NT2/D1 (cell line): ENCODE measurements around the gene SORBS1.

Experiments
- DNase-seq: peaks from one replicate; pipeline ENCODE4 v3.0.0-alpha.2; 2011; ENCODE audit warnings: low read depth, low spot score
- H3K27me3 ChIP-seq: 2 replicates; pipeline ENCODE4 v1.6.0; 2011; ENCODE audit warnings: mild to moderate bottlenecking; ENCODE audit not compliant: insufficient read length, insufficient read depth
- H3K36me3 ChIP-seq: 2 replicates; pipeline ENCODE4 v1.6.1; 2011; ENCODE audit warnings: mild to moderate bottlenecking, low read length, mixed read lengths; ENCODE audit not compliant: insufficient read depth, insufficient read length
- H3K4me1 ChIP-seq: 2 replicates; pipeline ENCODE4 v1.5.1; 2011; ENCODE audit not compliant: insufficient read depth, insufficient read length
- H3K4me3 ChIP-seq: 2 replicates; pipeline ENCODE4 v1.5.1; 2011; ENCODE audit warnings: low read depth; ENCODE audit not compliant: insufficient read length
- H3K9ac ChIP-seq: 2 replicates; pipeline ENCODE4 v1.6.0; 2011; ENCODE audit warnings: low read depth; ENCODE audit not compliant: insufficient read length
- H3K9me3 ChIP-seq: 2 replicates; pipeline ENCODE4 v1.5.1; 2011; ENCODE audit warnings: mild to moderate bottlenecking, low read length; ENCODE audit not compliant: insufficient read depth
- SUZ12 ChIP-seq: IDR thresholded peaks from 2 replicates; pipeline ENCODE4 v1.6.1; 2011; ENCODE audit not compliant: insufficient read length, insufficient read depth; ENCODE audit errors: extremely low read depth
- YY1 ChIP-seq: IDR thresholded peaks from 2 replicates; pipeline ENCODE4 v1.6.1; 2011; ENCODE audit not compliant: insufficient read length, insufficient read depth
- ZNF274 ChIP-seq: IDR thresholded peaks from 2 replicates; pipeline ENCODE4 v1.6.1; 2011; ENCODE audit warnings: mild to moderate bottlenecking, low read depth, low read length

Gene SORBS1

GRCh38 chr10:95333997-95334804, 227.0 kb downstream of the SORBS1 start:
- Histone ChIP-seq H3K36me3 (peaks cover 2% of the 10 kb centered on the region), H3K9me3 (no peaks in the 10 kb centered on the region), H3K27me3 (no peaks in the 10 kb centered on the region), H3K9ac (no peak overlapping the region), H3K4me1 (no peaks in the 10 kb centered on the region), H3K4me3 (no peak overlapping the region)
- no peak for DNase-seq
- TF ChIP-seq SUZ12 (no peak), YY1 (no peak), ZNF274 (no peak)

- no peak overlapping the region for H3K9ac ChIP-seq
- peaks cover 2% of the 10 kb centered on the region for H3K36me3 ChIP-seq
- no peaks in the 10 kb centered on the region for H3K4me1 ChIP-seq
Measured at GRCh38 chr10:95332666-95333249, 228.4 kb downstream of the SORBS1 start.

GRCh38 chr10:95331596-95332130, 229.5 kb downstream of the SORBS1 start:
- no peak for TF ChIP-seq YY1
- peaks cover 2% of the 10 kb centered on the region for H3K36me3 ChIP-seq
- DNase-seq = no peak
- no peak overlapping the region for H3K4me3 ChIP-seq
- no peak overlapping the region for H3K9ac ChIP-seq
- H3K4me1 ChIP-seq = no peaks in the 10 kb centered on the region
- H3K9me3 ChIP-seq = no peaks in the 10 kb centered on the region
- H3K27me3 ChIP-seq = no peaks in the 10 kb centered on the region

More at GRCh38 chr10:95332666-95333249, 228.4 kb downstream of the SORBS1 start:
- TF ChIP-seq ZNF274 (no peak), YY1 (no peak), SUZ12 (no peak)
- Histone ChIP-seq H3K27me3 (no peaks in the 10 kb centered on the region), H3K4me3 (no peak overlapping the region), H3K9me3 (no peaks in the 10 kb centered on the region)
- DNase-seq = no peak

GRCh38 chr10:95330966-95331453, 230.2 kb downstream of the SORBS1 start:
- H3K9me3 ChIP-seq = no peaks in the 10 kb centered on the region

GRCh38 chr10:95329296-95329695, 231.9 kb downstream of the SORBS1 start:
- Histone ChIP-seq H3K9ac (no peak overlapping the region), H3K9me3 (no peaks in the 10 kb centered on the region), H3K4me1 (no peaks in the 10 kb centered on the region), H3K27me3 (no peaks in the 10 kb centered on the region), H3K36me3 (peaks cover 2% of the 10 kb centered on the region), H3K4me3 (no peak overlapping the region)
- no peak for TF ChIP-seq SUZ12
- no peak for TF ChIP-seq YY1
- TF ChIP-seq ZNF274 = no peak
- DNase-seq = no peak

More at GRCh38 chr10:95330966-95331453, 230.2 kb downstream of the SORBS1 start:
- H3K4me1 ChIP-seq = no peaks in the 10 kb centered on the region
- no peak overlapping the region for H3K4me3 ChIP-seq
- DNase-seq = no peak
- H3K9ac ChIP-seq = no peak overlapping the region
- no peaks in the 10 kb centered on the region for H3K27me3 ChIP-seq
- peaks cover 2% of the 10 kb centered on the region for H3K36me3 ChIP-seq
- no peak for TF ChIP-seq YY1
- TF ChIP-seq SUZ12 = no peak
- TF ChIP-seq ZNF274 = no peak

- no peak for DNase-seq
- no peaks in the 10 kb centered on the region for H3K9me3 ChIP-seq
- H3K27me3 ChIP-seq = no peaks in the 10 kb centered on the region
- no peaks in the 10 kb centered on the region for H3K4me1 ChIP-seq
- TF ChIP-seq YY1 (no peak), SUZ12 (no peak), ZNF274 (no peak)
- H3K36me3 ChIP-seq = peaks cover 2% of the 10 kb centered on the region
- H3K9ac ChIP-seq = no peak overlapping the region
- H3K4me3 ChIP-seq = no peak overlapping the region
Measured at GRCh38 chr10:95328013-95328412, 233.2 kb downstream of the SORBS1 start.

DNA sequence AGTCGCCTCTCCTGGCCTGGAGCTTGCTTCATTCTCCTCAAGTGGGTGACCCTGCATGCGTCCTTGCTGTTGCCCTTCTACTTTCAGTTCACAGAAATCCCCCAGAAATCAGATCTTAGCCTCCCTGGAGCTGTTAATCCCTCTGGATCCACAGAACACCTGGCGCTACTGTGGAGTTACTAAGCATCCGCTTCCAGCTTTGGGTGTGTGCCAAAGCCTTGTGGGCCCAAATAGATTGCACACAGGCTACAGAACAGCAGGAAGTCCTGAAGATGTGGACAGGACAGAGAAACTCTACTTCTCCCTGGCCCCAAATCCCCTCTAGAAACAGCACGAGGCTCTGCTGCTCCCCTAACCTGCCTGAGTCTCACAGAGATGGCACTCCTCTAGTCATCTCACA, 233.8 kb downstream of the SORBS1 start:
- Histone ChIP-seq H3K9ac (no peak overlapping the region), H3K4me3 (no peak overlapping the region), H3K9me3 (no peaks in the 10 kb centered on the region), H3K27me3 (no peaks in the 10 kb centered on the region), H3K36me3 (no peaks in the 10 kb centered on the region), H3K4me1 (no peaks in the 10 kb centered on the region)
- DNase-seq = no peak
- TF ChIP-seq YY1 = no peak
